ENCODE results near the gene MRPS6.

DNA sequence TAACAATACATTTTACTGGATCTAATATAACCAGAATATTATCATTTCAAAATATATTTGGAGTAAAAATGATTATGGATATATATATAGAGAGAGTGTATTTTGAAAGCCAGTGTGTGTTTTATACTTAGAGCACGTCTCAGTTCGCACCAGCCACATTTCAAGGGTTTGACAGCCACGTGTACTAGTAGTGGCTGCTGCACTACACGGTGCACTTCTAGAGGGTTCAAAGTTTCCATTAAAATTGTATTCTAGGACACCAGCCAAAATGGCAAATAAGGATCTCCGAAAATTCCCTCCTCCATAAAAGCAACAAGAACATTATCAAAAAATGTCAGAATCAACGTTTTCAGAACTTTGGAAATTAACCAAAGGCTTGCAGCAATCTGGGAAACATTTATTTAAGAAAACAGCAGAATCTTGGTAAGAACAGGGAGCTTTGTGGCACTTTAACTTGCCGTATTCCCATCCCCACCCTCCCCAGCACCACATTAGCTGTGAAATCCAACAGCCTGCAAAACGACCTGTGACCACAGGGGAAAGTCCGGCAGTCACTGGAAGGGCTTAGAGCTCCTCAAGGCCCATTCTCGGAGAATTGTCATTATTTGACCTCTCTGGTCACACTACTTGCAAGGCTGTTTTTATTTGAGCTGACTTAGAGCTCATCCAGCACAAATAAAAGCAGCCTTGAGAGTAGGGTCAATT lies 33.5 kb upstream of the MRPS6 start:
- TF ChIP-seq, protein P1, sequence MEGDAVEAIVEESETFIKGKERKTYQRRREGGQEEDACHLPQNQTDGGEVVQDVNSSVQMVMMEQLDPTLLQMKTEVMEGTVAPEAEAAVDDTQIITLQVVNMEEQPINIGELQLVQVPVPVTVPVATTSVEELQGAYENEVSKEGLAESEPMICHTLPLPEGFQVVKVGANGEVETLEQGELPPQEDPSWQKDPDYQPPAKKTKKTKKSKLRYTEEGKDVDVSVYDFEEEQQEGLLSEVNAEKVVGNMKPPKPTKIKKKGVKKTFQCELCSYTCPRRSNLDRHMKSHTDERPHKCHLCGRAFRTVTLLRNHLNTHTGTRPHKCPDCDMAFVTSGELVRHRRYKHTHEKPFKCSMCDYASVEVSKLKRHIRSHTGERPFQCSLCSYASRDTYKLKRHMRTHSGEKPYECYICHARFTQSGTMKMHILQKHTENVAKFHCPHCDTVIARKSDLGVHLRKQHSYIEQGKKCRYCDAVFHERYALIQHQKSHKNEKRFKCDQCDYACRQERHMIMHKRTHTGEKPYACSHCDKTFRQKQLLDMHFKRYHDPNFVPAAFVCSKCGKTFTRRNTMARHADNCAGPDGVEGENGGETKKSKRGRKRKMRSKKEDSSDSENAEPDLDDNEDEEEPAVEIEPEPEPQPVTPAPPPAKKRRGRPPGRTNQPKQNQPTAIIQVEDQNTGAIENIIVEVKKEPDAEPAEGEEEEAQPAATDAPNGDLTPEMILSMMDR (IDR thresholded peaks at IDR 0.05): no peak
- no peak for TF ChIP-seq ZFX (IDR thresholded peaks at IDR 0.05; ENCODE audit: borderline replicate concordance)

All from 22Rv1 (cell line).